B cell (primary cell): Measurements from ENCODE around the gene TEDDM1. TPM values are rescaled to one million over a fixed set of nuclear protein-coding genes. Genes with fewer than 3 reads are reported as not detected.

Experiments used
- polyA plus RNA-seq: library from polyadenylated mRNA; depleted of rRNA; stranded (reverse); fragments of >200 nt; gene quantifications from 2 replicates; pipeline ENCODE4 v1.2.3, GENCODE V29; 2012
- total RNA-seq, 2 donors: library from RNA; stranded (reverse); fragments of 120-200 nt in 1 of 2; gene quantifications; 1 replicate in 1 of 2; 2 replicates in 1 of 2; pipeline versions ENCODE4 v1.2.3 to v1.2.4, GENCODE V29; 2013 to 2022

TEDDM1 gene
- total and polyA plus RNA-seq, 2 donors (not counting 1 experiment from before 2014, with no cell fraction given), result not detected

Other genes with a start within 250 kb of the TEDDM1 start
- gene GLUL, start 8.9 kb downstream of the TEDDM1 start, total RNA-seq, result 44.2 and 53.7 TPM in 2 replicates
- gene GLUL, start 8.9 kb downstream of the TEDDM1 start, polyA plus RNA-seq, result 38.9 and 66.9 TPM in 2 replicates
- not detected in 2 replicates for gene RGSL1, start 49.5 kb upstream of the TEDDM1 start, total RNA-seq
- gene RGSL1, start 49.5 kb upstream of the TEDDM1 start, polyA plus RNA-seq, result not detected in 2 replicates
- 18.1 and 21.0 TPM in 2 replicates for gene RNASEL, start 188.6 kb upstream of the TEDDM1 start, total RNA-seq
- gene RNASEL, start 188.6 kb upstream of the TEDDM1 start, polyA plus RNA-seq, result 6.9 and 7.1 TPM in 2 replicates
- 3.1 and 3.3 TPM in 2 replicates for gene RGS16, start 203.7 kb upstream of the TEDDM1 start, total RNA-seq
- 11.4 and 18.3 TPM in 2 replicates for gene RGS16, start 203.7 kb upstream of the TEDDM1 start, polyA plus RNA-seq